ENCODE results near the gene ADGRV1. TPM values are rescaled to one million over a fixed set of nuclear protein-coding genes. Genes with fewer than 3 reads are reported as not detected.
A peak's percentile ranks its signal among the peaks of the same experiment; 100 is the strongest.

ADGRV1 gene
- polyA plus RNA-seq, 1 of the 3 experiments (the other 2 are of a cell fraction): 0.23 TPM

GRCh38 chr5:90792725-90793124 lies 234.1 kb downstream of the ADGRV1 start:
- no peak overlapping the region for H3K9ac ChIP-seq
- no peak overlapping the region for H2AFZ ChIP-seq (ENCODE audit: low read depth)
- no peaks in the 10 kb centered on the region for H3K9me3 ChIP-seq
- H4K20me1 ChIP-seq (ENCODE audit: insufficient read depth): no peaks in the 10 kb centered on the region
- H3K79me2 ChIP-seq (ENCODE audit: insufficient read depth): no peaks in the 10 kb centered on the region
- POLR2A ChIA-PET: no interaction called here
- CTCF ChIA-PET: interaction anchor here (0.7 to 3.2 kb wide), 10 partner anchors 9 to 627 kb away, joined by 3 to 20 read pairs (median 4); no protein-coding TSS in a partner anchor
- no peak overlapping the region for H3K4me2 ChIP-seq
- WGBS (ENCODE audit: low lambda C conversion rate): 42% methylated on average over 3 of the region's 3 CpGs
- no peak overlapping the region for H3K4me3 ChIP-seq (ENCODE audit: low read depth in 2 of 2, low read length in 1 of 2)
- H3K27me3 ChIP-seq (ENCODE audit: insufficient read depth): no peaks in the 10 kb centered on the region; the same call in 1 of the 2 replicates
- H3K9me2 ChIP-seq: no peaks in the 10 kb centered on the region
- TF ChIP-seq RFX5 (IDR thresholded peaks at IDR 0.05; ENCODE audit: low read length) (no peak), USF1 (IDR thresholded peaks at IDR 0.05; ENCODE audit: borderline replicate concordance, low read depth) (no peak), MEF2A (IDR thresholded peaks at IDR 0.05; ENCODE audit: borderline replicate concordance, low read depth) (no peak), EZH2phosphoT487 (IDR thresholded peaks at IDR 0.05; ENCODE audit: borderline replicate concordance, low read depth) (no peak), GABPA (IDR thresholded peaks at IDR 0.05; ENCODE audit: low read depth) (no peak), JUND (IDR thresholded peaks at IDR 0.05) (no peak), EP300 (IDR thresholded peaks at IDR 0.05; ENCODE audit: borderline replicate concordance in 1 of 2, low read depth in 1 of 2, low read length in 1 of 2) (no peak), RXRA (IDR thresholded peaks at IDR 0.05; ENCODE audit: borderline replicate concordance, low read depth) (no peak), FOXJ3 (CRISPR knock-in tag; IDR thresholded peaks at IDR 0.05) (no peak), NFIC (IDR thresholded peaks at IDR 0.05; ENCODE audit: borderline replicate concordance) (no peak), FOSL2 (IDR thresholded peaks at IDR 0.05; ENCODE audit: borderline replicate concordance, low read depth) (no peak), REST (IDR thresholded peaks at IDR 0.05; ENCODE audit: low read depth, low read length) (no peak), TCF12 (IDR thresholded peaks at IDR 0.05) (no peak), RCOR1 (IDR thresholded peaks at IDR 0.05; ENCODE audit: low read length) (no peak), YY1 (IDR thresholded peaks at IDR 0.05; ENCODE audit: low read depth) (no peak)
- DNase-seq: no peak
- no peaks in the 10 kb centered on the region for H3F3A ChIP-seq (replicated peaks; ENCODE audit: insufficient read depth)
- H3K4me1 ChIP-seq (ENCODE audit: control insufficient read depth in 1 of 2, insufficient read depth in 2 of 2, low read depth in 1 of 2, low read length in 1 of 2): no peaks in the 10 kb centered on the region
- H3K27ac ChIP-seq (ENCODE audit: low read depth in 2 of 2, low read length in 1 of 2): no peak overlapping the region
- H3K36me3 ChIP-seq (replicated peaks in 1 of 2; ENCODE audit: control insufficient read depth in 1 of 2, insufficient read depth in 2 of 2, low read length in 1 of 2): no peaks in the 10 kb centered on the region

- Histone ChIP-seq H2AFZ (ENCODE audit: low read depth) (no peak overlapping the region), H3K79me2 (ENCODE audit: insufficient read depth) (no peaks in the 10 kb centered on the region), H3K9me3 (no peaks in the 10 kb centered on the region), H3K4me1 (ENCODE audit: control insufficient read depth in 1 of 2, insufficient read depth in 2 of 2, low read depth in 1 of 2, low read length in 1 of 2) (no peaks in the 10 kb centered on the region), H3F3A (replicated peaks; ENCODE audit: insufficient read depth) (no peaks in the 10 kb centered on the region), H3K27me3 (ENCODE audit: insufficient read depth) (no peaks in the 10 kb centered on the region; the same call in 1 of the 2 replicates), H3K4me2 (no peak overlapping the region), H4K20me1 (ENCODE audit: insufficient read depth) (no peaks in the 10 kb centered on the region), H3K9ac (no peak overlapping the region), H3K4me3 (ENCODE audit: low read depth in 2 of 2, low read length in 1 of 2) (no peak overlapping the region), H3K36me3 (replicated peaks in 1 of 2; ENCODE audit: control insufficient read depth in 1 of 2, insufficient read depth in 2 of 2, low read length in 1 of 2) (no peaks in the 10 kb centered on the region), H3K9me2 (no peaks in the 10 kb centered on the region), H3K27ac (ENCODE audit: low read depth in 2 of 2, low read length in 1 of 2) (no peak overlapping the region)
- 52% methylated on average over 2 of the region's 2 CpGs for WGBS (ENCODE audit: low lambda C conversion rate)
- CTCF ChIA-PET: interaction anchor here (0.7 to 3.2 kb wide), 9 partner anchors 9 to 626 kb away, joined by 3 to 20 read pairs (median 5); no protein-coding TSS in a partner anchor
- TF ChIP-seq GATA2 (CRISPR knock-in tag; IDR thresholded peaks at IDR 0.05) (no peak), CTCF (IDR thresholded peaks at IDR 0.05) (peak; percentile 31), USF2 (IDR thresholded peaks at IDR 0.05; ENCODE audit: borderline replicate concordance, low read depth, low read length) (no peak)
- POLR2A ChIA-PET: no interaction called here
- DNase-seq: no peak
These were observed 234.6 kb downstream of the ADGRV1 start for GRCh38 chr5:90793183-90793582.

Measured in SK-N-SH (cell line).